PC-3 (cell line): ENCODE measurements around the gene REEP3. TPM values are rescaled to one million over a fixed set of nuclear protein-coding genes. Genes with fewer than 3 reads are reported as not detected.

Experiments used
- ATAC-seq: fragments of 200-7000 bp; cut with Tn5 transposase; 2 replicates; pipeline ENCODE4 v1.9.1; 2020; ENCODE audit warnings: mild to moderate bottlenecking, moderate library complexity
- BruUV-seq: library from RNA; stranded (reverse); fragments of 400-500 nt; replicated peaks from 2 replicates; lab custom pipeline; 2021; lab: Mats Ljungman, UMichigan
- CTCF ChIA-PET: fragments of 300-600 bp; sonication (Branson Sonifier 250); formaldehyde crosslinking; loops from one replicate; lab custom pipeline; 2022; ENCODE audit warnings: antibody characterized with exemption; lab: Charles Lee
- POLR2A ChIA-PET: fragments of 300-600 bp; sonication (Branson Sonifier 250); formaldehyde crosslinking; loops from one replicate; lab custom pipeline; 2022; ENCODE audit warnings: antibody characterized with exemption; ENCODE audit not compliant: unreplicated experiment; lab: Charles Lee
- DNase-seq: peaks from one replicate; pipeline ENCODE4 v3.0.0-alpha.2; 2015
- H2AFZ ChIP-seq: fragments of 300-600 bp; sonication (generic); 2 replicates; pipeline ENCODE4 v1.6.0; 2016; ENCODE audit warnings: antibody characterized with exemption, low read length
- H3F3A ChIP-seq: fragments of 300-600 bp; sonication (generic); one replicate; pipeline ENCODE4 v1.6.0; 2017; ENCODE audit warnings: antibody characterized with exemption, low read length, control low read depth, mild to moderate bottlenecking; ENCODE audit not compliant: unreplicated experiment
- H3K27ac ChIP-seq: fragments of 300-600 bp; sonication (generic); 2 replicates; pipeline ENCODE4 v1.5.1; 2016; ENCODE audit warnings: mild to moderate bottlenecking, low read length
- H3K27me3 ChIP-seq: fragments of 300-600 bp; sonication (generic); 2 replicates; pipeline ENCODE4 v1.6.1; 2016; ENCODE audit warnings: low read length, mixed read lengths
- H3K36me3 ChIP-seq: fragments of 300-600 bp; sonication (generic); 2 replicates; pipeline ENCODE4 v1.6.1; 2016; ENCODE audit warnings: low read depth, mixed run types, low read length, mixed read lengths
- H3K4me1 ChIP-seq: fragments of 300-600 bp; sonication (generic); 2 replicates; pipeline ENCODE4 v1.5.1; 2016; ENCODE audit warnings: low read length; ENCODE audit not compliant: insufficient read depth
- H3K4me2 ChIP-seq: fragments of 300-600 bp; sonication (generic); 2 replicates; pipeline ENCODE4 v1.6.0; 2016; ENCODE audit warnings: low read length
- H3K4me3 ChIP-seq: fragments of 300-600 bp; sonication (generic); 2 replicates; pipeline ENCODE4 v1.5.1; 2016; ENCODE audit warnings: mild to moderate bottlenecking, low read length, mixed read lengths
- H3K79me2 ChIP-seq: fragments of 300-600 bp; sonication (generic); 2 replicates; pipeline ENCODE4 v1.6.1; 2017; ENCODE audit warnings: low read length, mixed read lengths
- H3K9ac ChIP-seq: fragments of 300-600 bp; sonication (generic); 2 replicates; pipeline ENCODE4 v1.6.0; 2016; ENCODE audit warnings: mild to moderate bottlenecking, low read length
- H3K9me2 ChIP-seq: fragments of 300-600 bp; sonication (generic); replicated peaks from 2 replicates; pipeline ENCODE4 v1.6.1; 2016; ENCODE audit warnings: mixed run types, low read length, mixed read lengths
- H3K9me3 ChIP-seq: fragments of 300-600 bp; sonication (generic); 2 replicates; pipeline ENCODE4 v1.6.1; 2016; ENCODE audit warnings: low read length, mixed read lengths
- H4K20me1 ChIP-seq: fragments of 300-600 bp; sonication (generic); 2 replicates; pipeline ENCODE4 v1.6.1; 2016; ENCODE audit warnings: low read length, mixed read lengths
- EZH2 ChIP-seq: fragments of 300-600 bp; sonication (generic); IDR thresholded peaks from one replicate; pipeline ENCODE4 v1.6.1; 2017; ENCODE audit warnings: antibody characterized with exemption, mild to moderate bottlenecking, low read length; ENCODE audit not compliant: unreplicated experiment
- EZH2phosphoT487 ChIP-seq: fragments of 300-600 bp; sonication (generic); IDR thresholded peaks from 2 replicates; pipeline ENCODE4 v1.6.1; 2018; ENCODE audit warnings: mild to moderate bottlenecking, antibody characterized with exemption, low read length, borderline replicate concordance
- intact Hi-C: fragments of 100-400 bp; cut with micrococcal nuclease; formaldehyde crosslinking; loops from 2 replicates; pipeline ENCODE4 v1.9.0; 2023
- total RNA-seq: library from RNA; depleted of rRNA; stranded (reverse); fragments of >200 nt; gene quantifications from 2 replicates; pipeline ENCODE4 v1.2.3, GENCODE V29; 2014
- TF ChIP-seq, protein P1 (sequence below): fragments of 300-600 bp; sonication (generic); conservative IDR thresholded peaks from 2 replicates; pipeline ENCODE4 v1.5.1; 2017; ENCODE audit warnings: antibody characterized with exemption, low read depth, mild to moderate bottlenecking, low read length

The REEP3 gene
- total RNA-seq, 1 experiment from 2014 or later = 75.2 TPM

DNA sequence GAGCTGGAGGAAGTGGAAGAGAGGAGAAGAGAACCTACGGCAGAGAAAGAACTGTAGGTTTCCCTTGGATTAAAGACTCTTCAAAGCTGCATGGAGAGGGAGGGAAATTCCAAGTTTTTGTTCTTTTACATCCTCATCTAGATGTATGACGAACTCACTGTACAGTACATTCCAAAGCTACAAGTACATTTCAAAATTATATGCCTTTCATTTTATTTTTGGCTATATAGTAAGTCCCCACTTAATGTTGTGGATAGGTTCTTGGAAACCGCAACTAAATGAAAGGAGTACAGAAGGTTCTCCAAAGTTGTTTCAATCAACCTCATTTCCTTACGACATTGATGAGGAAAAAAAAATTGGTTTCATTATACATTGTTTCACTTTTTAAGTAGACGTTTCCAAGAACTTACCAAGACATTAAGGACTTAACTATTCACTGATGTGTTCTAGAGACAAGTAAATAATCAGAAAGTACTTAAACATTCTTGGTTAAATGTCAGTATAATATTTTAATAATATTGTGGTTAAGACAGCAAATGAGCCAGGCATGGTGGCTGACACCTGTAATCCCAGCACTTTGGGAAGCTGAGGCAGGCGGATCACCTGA is 39.3 kb upstream of the REEP3 start:
- Histone ChIP-seq H3K27me3 (no peaks in the 10 kb centered on the region), H3K4me3 (no peak overlapping the region), H3K27ac (no peak overlapping the region), H3F3A (no peaks in the 10 kb centered on the region), H3K4me2 (no peak overlapping the region), H3K79me2 (peaks cover 98% of the 10 kb centered on the region), H3K9ac (no peak overlapping the region), H2AFZ (no peak overlapping the region), H3K36me3 (no peaks in the 10 kb centered on the region), H3K4me1 (no peaks in the 10 kb centered on the region), H4K20me1 (peaks cover 15% of the 10 kb centered on the region; the same call in 1 of the 2 replicates), H3K9me2 (no peaks in the 10 kb centered on the region), H3K9me3 (no peaks in the 10 kb centered on the region)
- intact Hi-C loops = loop anchor here (5.0 kb wide), 1 partner anchor 35 kb away; no protein-coding TSS in a partner anchor
- TF ChIP-seq EZH2phosphoT487 (no peak), EZH2 (no peak)
- TF ChIP-seq, protein P1, sequence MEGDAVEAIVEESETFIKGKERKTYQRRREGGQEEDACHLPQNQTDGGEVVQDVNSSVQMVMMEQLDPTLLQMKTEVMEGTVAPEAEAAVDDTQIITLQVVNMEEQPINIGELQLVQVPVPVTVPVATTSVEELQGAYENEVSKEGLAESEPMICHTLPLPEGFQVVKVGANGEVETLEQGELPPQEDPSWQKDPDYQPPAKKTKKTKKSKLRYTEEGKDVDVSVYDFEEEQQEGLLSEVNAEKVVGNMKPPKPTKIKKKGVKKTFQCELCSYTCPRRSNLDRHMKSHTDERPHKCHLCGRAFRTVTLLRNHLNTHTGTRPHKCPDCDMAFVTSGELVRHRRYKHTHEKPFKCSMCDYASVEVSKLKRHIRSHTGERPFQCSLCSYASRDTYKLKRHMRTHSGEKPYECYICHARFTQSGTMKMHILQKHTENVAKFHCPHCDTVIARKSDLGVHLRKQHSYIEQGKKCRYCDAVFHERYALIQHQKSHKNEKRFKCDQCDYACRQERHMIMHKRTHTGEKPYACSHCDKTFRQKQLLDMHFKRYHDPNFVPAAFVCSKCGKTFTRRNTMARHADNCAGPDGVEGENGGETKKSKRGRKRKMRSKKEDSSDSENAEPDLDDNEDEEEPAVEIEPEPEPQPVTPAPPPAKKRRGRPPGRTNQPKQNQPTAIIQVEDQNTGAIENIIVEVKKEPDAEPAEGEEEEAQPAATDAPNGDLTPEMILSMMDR = no peak
- CTCF ChIA-PET = no interaction called here
- POLR2A ChIA-PET = no interaction called here
- ATAC-seq = no peak
- no peak for DNase-seq
- no TSS peak for BruUV-seq

DNA sequence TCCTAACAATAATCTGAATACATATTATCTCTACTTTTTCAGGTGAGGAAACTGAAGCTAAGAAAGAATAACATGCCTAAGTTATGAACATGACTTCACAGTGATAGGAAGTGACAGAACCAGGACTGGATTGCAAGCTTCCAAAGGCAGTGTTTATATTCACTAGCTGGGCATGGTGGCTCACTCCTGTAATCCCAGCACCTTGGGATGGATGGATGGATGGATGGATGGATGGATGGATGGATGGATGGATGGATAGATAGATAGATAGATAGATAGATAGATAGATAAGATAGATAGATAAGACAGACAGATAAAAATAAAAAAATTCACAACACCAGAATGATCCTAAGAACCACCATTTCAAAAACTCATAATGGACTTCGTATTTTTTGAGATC is 37.2 kb upstream of the REEP3 start:
- no peaks in the 10 kb centered on the region for H3F3A ChIP-seq
- intact Hi-C loops = loop anchor here (5.0 kb wide), 1 partner anchor 33 kb away; no protein-coding TSS in a partner anchor
- peaks cover 16% of the 10 kb centered on the region; the same call in 1 of the 2 replicates for H4K20me1 ChIP-seq
- no peaks in the 10 kb centered on the region for H3K4me1 ChIP-seq
- no peak overlapping the region for H3K4me3 ChIP-seq
- H3K79me2 ChIP-seq = peaks cover 98% of the 10 kb centered on the region
- no peaks in the 10 kb centered on the region for H3K9me3 ChIP-seq
- DNase-seq (no peak), ATAC-seq (no peak)
- H3K36me3 ChIP-seq = no peaks in the 10 kb centered on the region
- no peaks in the 10 kb centered on the region for H3K9me2 ChIP-seq
- no peak overlapping the region for H3K9ac ChIP-seq
- no peak overlapping the region for H3K27ac ChIP-seq
- H2AFZ ChIP-seq = no peak overlapping the region
- ChIA-PET POLR2A (no interaction called here), CTCF (no interaction called here)
- no peaks in the 10 kb centered on the region for H3K27me3 ChIP-seq
- no peak overlapping the region for H3K4me2 ChIP-seq
- TF ChIP-seq, protein P1 = no peak
- TF ChIP-seq EZH2 (no peak), EZH2phosphoT487 (no peak)
- no TSS peak for BruUV-seq

DNA sequence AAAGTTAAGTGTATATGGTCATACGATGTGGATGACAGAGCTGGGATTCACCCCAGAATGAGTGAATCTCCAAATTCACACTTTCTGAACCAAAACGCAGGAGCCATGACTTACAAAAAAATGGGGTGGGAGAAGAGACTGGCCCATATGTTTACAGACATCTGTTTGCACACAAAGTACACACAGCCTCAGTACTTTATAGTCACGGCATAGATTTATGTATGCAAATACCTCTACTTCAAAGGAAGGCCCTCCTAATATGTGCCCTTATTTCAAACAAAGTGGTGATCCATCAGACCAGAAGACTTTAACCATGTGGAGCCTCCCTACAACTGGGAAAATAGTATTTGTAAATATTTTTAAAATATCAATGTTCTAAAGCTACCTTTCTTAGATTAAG is 33.2 kb upstream of the REEP3 start:
- ChIA-PET POLR2A (no interaction called here), CTCF (no interaction called here)
- no peak overlapping the region for H3K4me2 ChIP-seq
- peaks cover 89% of the 10 kb centered on the region for H3K79me2 ChIP-seq
- no peak overlapping the region for H3K4me3 ChIP-seq
- no peaks in the 10 kb centered on the region for H3K9me2 ChIP-seq
- no peak overlapping the region for H3K27ac ChIP-seq
- H4K20me1 ChIP-seq = 0 out of 2 replicates have a peak, but pooled peaks cover 5% of the 10 kb centered on the region
- H3K36me3 ChIP-seq = no peaks in the 10 kb centered on the region
- TF ChIP-seq EZH2 = no peak
- TF ChIP-seq EZH2phosphoT487 = no peak
- TF ChIP-seq, protein P1 = no peak
- intact Hi-C loops = no loop called here
- peaks cover 16% of the 10 kb centered on the region for H3K4me1 ChIP-seq
- H3K9me3 ChIP-seq = no peaks in the 10 kb centered on the region
- DNase-seq (no peak), ATAC-seq (no peak)
- H3K27me3 ChIP-seq = no peaks in the 10 kb centered on the region
- no peak overlapping the region for H3K9ac ChIP-seq
- H3F3A ChIP-seq = peaks cover 4% of the 10 kb centered on the region
- no TSS peak for BruUV-seq
- H2AFZ ChIP-seq = no peak overlapping the region
